GM18861 (cell line): Measurements from ENCODE around the gene LEUTX.

Experiments
- ATAC-seq: cut with Tn5 transposase; IDR thresholded peaks from one replicate; pipeline ENCODE4 v1.9.1; 2021; ENCODE audit not compliant: unreplicated experiment

The LEUTX gene

GRCh38 chr19:39820696-39821095, 42.0 kb downstream of the LEUTX start:
- ATAC-seq: no peak

- no peak for ATAC-seq
These were observed 45.0 kb downstream of the LEUTX start for GRCh38 chr19:39823686-39824085.

GRCh38 chr19:39824143-39825092, 45.8 kb downstream of the LEUTX start:
- ATAC-seq: peak; percentile 79

GRCh38 chr19:39825093-39825463, 46.4 kb downstream of the LEUTX start:
- ATAC-seq: no peak

- no peak for ATAC-seq
These were observed 47.0 kb downstream of the LEUTX start for GRCh38 chr19:39825531-39826076.

- no peak for ATAC-seq
These were observed 47.8 kb downstream of the LEUTX start for GRCh38 chr19:39826311-39826945.

- no peak for ATAC-seq
These were observed 48.6 kb downstream of the LEUTX start for GRCh38 chr19:39827216-39827615.

GRCh38 chr19:39828015-39828653, 49.5 kb downstream of the LEUTX start:
- ATAC-seq: no peak

GRCh38 chr19:39828654-39829032, 50.0 kb downstream of the LEUTX start:
- ATAC-seq: no peak

GRCh38 chr19:39829702-39830275, 51.1 kb downstream of the LEUTX start:
- ATAC-seq: no peak

GRCh38 chr19:39830406-39830805, 51.8 kb downstream of the LEUTX start:
- no peak for ATAC-seq

GRCh38 chr19:39830847-39831246, 52.2 kb downstream of the LEUTX start:
- no peak for ATAC-seq

- ATAC-seq: no peak
These were observed 53.0 kb downstream of the LEUTX start for GRCh38 chr19:39831679-39832078.

- no peak for ATAC-seq
These were observed 53.9 kb downstream of the LEUTX start for GRCh38 chr19:39832341-39833083.

GRCh38 chr19:39833160-39833463, 54.5 kb downstream of the LEUTX start:
- no peak for ATAC-seq

GRCh38 chr19:39833464-39834286, 55.0 kb downstream of the LEUTX start, which contains the start of gene DYRK1B:
DYRK1B (minus strand) TSS chr19:39834162; CDS start chr19:39831867, 2,295 bp downstream.
- peak; percentile 69 for ATAC-seq

GRCh38 chr19:39834287-39834841, 55.7 kb downstream of the LEUTX start:
- no peak for ATAC-seq
